Skeletal muscle tissue (tissue), 4 donors: ENCODE data around the gene PBX4. TPM values are rescaled to one million over a fixed set of nuclear protein-coding genes. Genes with fewer than 3 reads are reported as not detected.

ENCODE experiments used
- H3K27ac ChIP-seq: one replicate; pipeline ENCODE4 v1.7.0; 2013; ENCODE audit warnings: mild to moderate bottlenecking, low read depth, low read length, inconsistent platforms
- H3K27me3 ChIP-seq, 3 donors: one replicate each; pipeline ENCODE4 v1.7.0; 2013; ENCODE audit warnings: low read length in 3 of 3; ENCODE audit not compliant: control insufficient read depth in 3 of 3, insufficient read depth in 3 of 3
- H3K36me3 ChIP-seq, 3 donors: one replicate each; pipeline ENCODE4 v1.7.0; 2013; ENCODE audit warnings: low read length in 3 of 3; ENCODE audit not compliant: control insufficient read depth in 3 of 3, insufficient read depth in 3 of 3
- H3K4me1 ChIP-seq, 3 donors: one replicate each; pipeline ENCODE4 v1.7.0; 2013; ENCODE audit warnings: low read length in 3 of 3, mild to moderate bottlenecking in 3 of 3; ENCODE audit not compliant: control insufficient read depth in 3 of 3, insufficient read depth in 3 of 3
- H3K4me3 ChIP-seq, 3 donors: one replicate each; pipeline ENCODE4 v1.7.0; 2013; ENCODE audit warnings: low read length in 3 of 3
- H3K9ac ChIP-seq, 3 donors: one replicate each; pipeline ENCODE4 v1.7.0; 2013; ENCODE audit warnings: low read length in 3 of 3, mild to moderate bottlenecking in 3 of 3, moderate library complexity in 2 of 3, low read depth in 1 of 3
- H3K9me3 ChIP-seq, 3 donors: one replicate each; pipeline ENCODE4 v1.7.0; 2013; ENCODE audit warnings: low read length in 3 of 3; ENCODE audit not compliant: control insufficient read depth in 3 of 3
- total RNA-seq: library from RNA; depleted of rRNA; stranded (reverse); fragments of >200 nt; gene quantifications from one replicate; pipeline ENCODE4 v1.2.3, GENCODE V29; 2014
- donor health status: Osteomylitis.

Gene PBX4
- total RNA-seq, 1 donor from 2014 or later, result 1.6 TPM

GRCh38 chr19:19649580-19649995 is 31.1 kb upstream of the PBX4 start:
- H3K27ac ChIP-seq, result no peak overlapping the region
- no peaks in the 10 kb centered on the region for H3K9me3 ChIP-seq
- no peak overlapping the region for H3K9ac ChIP-seq
- H3K27me3 ChIP-seq, result no peaks in the 10 kb centered on the region
- peaks cover 0 to 4% (median 0%) of the 10 kb centered on the region in 3 donors for H3K4me1 ChIP-seq
- H3K36me3 ChIP-seq, result peaks cover 75 to 82% (median 76%) of the 10 kb centered on the region in 3 donors
- H3K4me3 ChIP-seq, result no peak overlapping the region

GRCh38 chr19:19649155-19649554 is 30.7 kb upstream of the PBX4 start:
- H3K27me3 ChIP-seq, result no peaks in the 10 kb centered on the region
- H3K4me1 ChIP-seq, result peaks cover 0 to 4% (median 0%) of the 10 kb centered on the region in 3 donors
- H3K27ac ChIP-seq, result no peak overlapping the region
- H3K9me3 ChIP-seq, result no peaks in the 10 kb centered on the region
- H3K36me3 ChIP-seq, result peaks cover 72 to 78% (median 73%) of the 10 kb centered on the region in 3 donors
- no peak overlapping the region for H3K4me3 ChIP-seq
- H3K9ac ChIP-seq, result no peak overlapping the region

- Histone ChIP-seq H3K9me3 (no peaks in the 10 kb centered on the region), H3K9ac (no peak overlapping the region), H3K4me1 (peaks cover 7 to 11% (median 11%) of the 10 kb centered on the region in 3 donors), H3K36me3 (peaks cover 55 to 61% (median 57%) of the 10 kb centered on the region in 3 donors), H3K27ac (no peak overlapping the region), H3K27me3 (peaks cover 0 to 4% (median 0%) of the 10 kb centered on the region in 3 donors), H3K4me3 (no peak overlapping the region)
Measured at GRCh38 chr19:19647037-19647835, 28.7 kb upstream of the PBX4 start.

- peaks cover 0 to 4% (median 0%) of the 10 kb centered on the region in 3 donors for H3K27me3 ChIP-seq
- no peaks in the 10 kb centered on the region for H3K9me3 ChIP-seq
- peaks cover 37 to 43% (median 39%) of the 10 kb centered on the region in 3 donors for H3K36me3 ChIP-seq
- no peak overlapping the region for H3K9ac ChIP-seq
- H3K4me1 ChIP-seq, result peaks cover 7 to 11% (median 7%) of the 10 kb centered on the region in 3 donors
- H3K27ac ChIP-seq, result no peak overlapping the region
- no peak overlapping the region for H3K4me3 ChIP-seq
Measured at GRCh38 chr19:19645233-19645870, 26.9 kb upstream of the PBX4 start.

- H3K36me3 ChIP-seq, result peaks cover 28 to 29% (median 28%) of the 10 kb centered on the region in 3 donors
- H3K27me3 ChIP-seq, result peaks cover 0 to 4% (median 0%) of the 10 kb centered on the region in 3 donors
- H3K4me1 ChIP-seq, result peaks cover 7 to 11% (median 7%) of the 10 kb centered on the region in 3 donors
- H3K4me3 ChIP-seq, result no peak overlapping the region
- no peak overlapping the region for H3K27ac ChIP-seq
- H3K9ac ChIP-seq, result peak overlapping the region in 1 of 3 donors; percentile 73
- no peaks in the 10 kb centered on the region for H3K9me3 ChIP-seq
Measured at GRCh38 chr19:19644054-19644388, 25.5 kb upstream of the PBX4 start.

GRCh38 chr19:19643158-19644053 is 24.9 kb upstream of the PBX4 start, which contains the start of gene GMIP:
TSS of gene GMIP (minus strand) at chr19:19643657. CDS start at chr19:19643529, 128 bp downstream.
- Histone ChIP-seq H3K4me3 (peak within 1 kb of the TSS; percentile 70 to 71 (median 70)), H3K27ac (no peak within 1 kb of the TSS), H3K9ac (peak within 1 kb of the TSS; percentile 70 to 73 (median 70)), H3K4me1 (peaks cover 7 to 11% (median 7%) of the 10 kb centered on the region in 3 donors), H3K9me3 (no peaks in the 10 kb centered on the region), H3K36me3 (peaks cover 27 to 29% (median 28%) of the 10 kb centered on the region in 3 donors), H3K27me3 (peaks cover 0 to 4% (median 0%) of the 10 kb centered on the region in 3 donors)

- Histone ChIP-seq H3K4me3 (peak overlapping the region; percentile 70 to 71 (median 70)), H3K4me1 (peaks cover 7 to 11% (median 7%) of the 10 kb centered on the region in 3 donors), H3K27ac (no peak overlapping the region), H3K9ac (peak overlapping the region; percentile 70 to 73 (median 70)), H3K36me3 (peaks cover 26 to 27% (median 26%) of the 10 kb centered on the region in 3 donors), H3K27me3 (peaks cover 0 to 4% (median 0%) of the 10 kb centered on the region in 3 donors), H3K9me3 (no peaks in the 10 kb centered on the region)
Measured at GRCh38 chr19:19642506-19643157, 24.1 kb upstream of the PBX4 start.

- H3K9me3 ChIP-seq, result no peaks in the 10 kb centered on the region
- H3K27me3 ChIP-seq, result peaks cover 0 to 1% (median 0%) of the 10 kb centered on the region in 3 donors
- H3K4me1 ChIP-seq, result peaks cover 1% of the 10 kb centered on the region in 3 donors
- no peak overlapping the region for H3K4me3 ChIP-seq
- H3K27ac ChIP-seq, result no peak overlapping the region
- H3K9ac ChIP-seq, result no peak overlapping the region
- peaks cover 5 to 8% (median 5%) of the 10 kb centered on the region in 3 donors for H3K36me3 ChIP-seq
Measured at GRCh38 chr19:19637523-19638251, 19.2 kb upstream of the PBX4 start.

GRCh38 chr19:19637186-19637522 is 18.7 kb upstream of the PBX4 start:
- no peaks in the 10 kb centered on the region for H3K9me3 ChIP-seq
- no peaks in the 10 kb centered on the region for H3K27me3 ChIP-seq
- no peak overlapping the region for H3K9ac ChIP-seq
- H3K36me3 ChIP-seq, result peaks cover 5 to 10% (median 5%) of the 10 kb centered on the region in 3 donors
- no peak overlapping the region for H3K4me3 ChIP-seq
- no peak overlapping the region for H3K27ac ChIP-seq
- no peaks in the 10 kb centered on the region for H3K4me1 ChIP-seq
